Liver (tissue), 9 donors: ENCODE results near the gene CDK5R2. TPM values are rescaled to one million over a fixed set of nuclear protein-coding genes. Genes with fewer than 3 reads are reported as not detected.

ENCODE experiments used
- DNase-seq: peaks from one replicate; pipeline ENCODE4 v3.0.0-alpha.2; 2017; ENCODE audit warnings: low spot score
- H3K27ac ChIP-seq, 2 donors: one replicate each; pipeline ENCODE4 v1.7.0; 2013; ENCODE audit warnings: inconsistent platforms in 2 of 2, low read length in 2 of 2, control low read depth in 1 of 2, low read depth in 1 of 2, mild to moderate bottlenecking in 1 of 2
- H3K27me3 ChIP-seq, 4 donors: one replicate each; pipeline versions ENCODE4 v1.6.1 to v1.7.0; 2013; ENCODE audit warnings: low read length in 3 of 4, inconsistent platforms in 1 of 4, mild to moderate bottlenecking in 1 of 4, moderate library complexity in 1 of 4; ENCODE audit not compliant: control insufficient read depth in 4 of 4, insufficient read depth in 4 of 4
- H3K36me3 ChIP-seq, 4 donors: one replicate each; pipeline versions ENCODE4 v1.6.1 to v1.7.0; 2013; ENCODE audit warnings: low read length in 3 of 4, mild to moderate bottlenecking in 3 of 4, low read depth in 1 of 4, moderate library complexity in 1 of 4; ENCODE audit not compliant: control insufficient read depth in 4 of 4, insufficient read depth in 3 of 4
- H3K4me1 ChIP-seq, 4 donors: one replicate each; pipeline versions ENCODE4 v1.6.1 to v1.7.0; 2013; ENCODE audit warnings: low read length in 3 of 4, mild to moderate bottlenecking in 3 of 4, moderate library complexity in 1 of 4; ENCODE audit not compliant: control insufficient read depth in 4 of 4, insufficient read depth in 4 of 4
- H3K4me3 ChIP-seq, 3 donors: one replicate each; pipeline versions ENCODE4 v1.6.1 to v1.7.0; 2013; ENCODE audit warnings: low read length in 3 of 3, control low read depth in 1 of 3, low read depth in 1 of 3, mild to moderate bottlenecking in 1 of 3
- H3K9ac ChIP-seq, 2 donors: one replicate each; pipeline ENCODE4 v1.7.0; 2013; ENCODE audit warnings: low read length in 2 of 2, mild to moderate bottlenecking in 2 of 2, moderate library complexity in 2 of 2, control low read depth in 1 of 2, low read depth in 1 of 2
- H3K9me3 ChIP-seq, 4 donors: one replicate each; pipeline versions ENCODE4 v1.6.1 to v1.7.0; 2013; ENCODE audit warnings: low read length in 3 of 4; ENCODE audit not compliant: control insufficient read depth in 4 of 4
- ATF3 ChIP-seq: IDR thresholded peaks from 2 replicates; pipeline ENCODE4 v1.6.1; 2016; ENCODE audit warnings: antibody characterized with exemption
- CTCF ChIP-seq: fragments of 150-350 bp; IDR thresholded peaks from 2 replicates; pipeline ENCODE4 v1.5.1; 2017; ENCODE audit warnings: improper control_type of control experiment, low read depth, low read length; ENCODE audit not compliant: missing input control
- EGR1 ChIP-seq, 2 donors: IDR thresholded peaks; 2 replicates each; pipeline ENCODE4 v1.6.1; 2016 to 2018; ENCODE audit warnings: antibody characterized with exemption in 2 of 2, low read depth in 2 of 2
- FOXA1 ChIP-seq: IDR thresholded peaks from 2 replicates; pipeline ENCODE4 v1.6.1; 2016; ENCODE audit warnings: antibody characterized with exemption
- GABPA ChIP-seq, 2 donors: IDR thresholded peaks in 1 of 2; conservative IDR thresholded peaks in 1 of 2; 2 replicates each; pipeline ENCODE4 v1.6.1; 2016; ENCODE audit warnings: antibody characterized with exemption in 2 of 2, mild to moderate bottlenecking in 1 of 2, moderate library complexity in 1 of 2
- HNF4A ChIP-seq, 2 donors: conservative IDR thresholded peaks; 2 replicates each; pipeline ENCODE4 v1.6.1; 2016; ENCODE audit warnings: antibody characterized with exemption in 2 of 2, mild to moderate bottlenecking in 2 of 2
- MAX ChIP-seq: IDR thresholded peaks from 2 replicates; pipeline ENCODE4 v1.6.1; 2016; ENCODE audit warnings: antibody characterized with exemption
- NR2F2 ChIP-seq: IDR thresholded peaks from 2 replicates; pipeline ENCODE4 v1.6.1; 2016; ENCODE audit warnings: antibody characterized with exemption
- RAD21 ChIP-seq, 2 donors: IDR thresholded peaks; 2 replicates each; pipeline ENCODE4 v1.6.1; 2016; ENCODE audit warnings: antibody characterized with exemption in 2 of 2, mild to moderate bottlenecking in 2 of 2
- REST ChIP-seq: IDR thresholded peaks from 2 replicates; pipeline ENCODE4 v1.6.1; 2016; ENCODE audit warnings: antibody characterized with exemption, mild to moderate bottlenecking
- RXRA ChIP-seq, 2 donors: IDR thresholded peaks; 2 replicates each; pipeline ENCODE4 v1.6.1; 2017 to 2018; ENCODE audit warnings: antibody characterized with exemption in 2 of 2, mild to moderate bottlenecking in 1 of 2
- SP1 ChIP-seq: IDR thresholded peaks from 2 replicates; pipeline ENCODE4 v1.6.1; 2018; ENCODE audit warnings: antibody characterized with exemption, mild to moderate bottlenecking
- TAF1 ChIP-seq: conservative IDR thresholded peaks from 2 replicates; pipeline ENCODE4 v1.6.1; 2016; ENCODE audit warnings: antibody characterized with exemption, mild to moderate bottlenecking
- ZBTB33 ChIP-seq: IDR thresholded peaks from 2 replicates; pipeline ENCODE4 v1.6.1; 2016; ENCODE audit warnings: antibody characterized with exemption
- WGBS: extraction: QIAGEN DNeasy Blood & Tissue Kit; methylation state at CpG from one replicate; pipeline ENCODE4 v1.1.7; 2013; 5-methylcytosine and 5-hydroxymethylcytosine counted together
- polyA plus RNA-seq, 2 donors: library from polyadenylated mRNA; stranded (reverse) in 1 of 2; unstranded in 1 of 2; fragments of 200-250 nt in 1 of 2; fragments of >200 nt in 1 of 2; fragmentation: Nextera tagmentation in 1 of 2; extraction: Ambion mirVana in 1 of 2; gene quantifications; one replicate each; pipeline versions ENCODE4 v1.2.1 to v1.2.3, GENCODE V29; 2013 to 2015
- total RNA-seq, 2 donors: library from RNA; depleted of rRNA; stranded (reverse); fragments of >200 nt; gene quantifications; one replicate each; pipeline ENCODE4 v1.2.3, GENCODE V29; 2014
- donor health status: healthy.
- donor health status: healthy.
- donor health status: healthy.
- donor health status: healthy.
- donor health status: healthy.

CDK5R2 gene
- not detected for total RNA-seq
- not detected for polyA plus RNA-seq

GRCh38 chr2:218959141-218959731, at the start of gene CDK5R2:
Gene CDK5R2, plus strand, starts transcription at chr2:218959666. Its CDS starts 155 bp downstream, at chr2:218959821.
- peak within 1 kb of the TSS in 1 of 3 donors; percentile 40 for H3K4me3 ChIP-seq
- peaks cover 0 to 12% (median 5%) of the 10 kb centered on the region in 4 donors for H3K4me1 ChIP-seq
- no peak within 1 kb of the TSS for H3K27ac ChIP-seq
- TF ChIP-seq ZBTB33 (no peak), RAD21 (IDR thresholded peaks at IDR 0.05) (no peak), ATF3 (no peak)
- H3K36me3 ChIP-seq = no peaks in the 10 kb centered on the region
- H3K9ac ChIP-seq = no peak within 1 kb of the TSS
- WGBS = 4% methylated on average over 37 of the region's 37 CpGs
- peaks cover 6 to 14% (median 9%) of the 10 kb centered on the region in 4 donors for H3K27me3 ChIP-seq
- no peaks in the 10 kb centered on the region for H3K9me3 ChIP-seq
- peak; percentile 65 for DNase-seq

GRCh38 chr2:218910741-218911140, 48.7 kb upstream of the CDK5R2 start:
- Histone ChIP-seq H3K9ac (no peak overlapping the region), H3K9me3 (no peaks in the 10 kb centered on the region), H3K27ac (no peak overlapping the region), H3K27me3 (no peaks in the 10 kb centered on the region), H3K4me3 (no peak overlapping the region), H3K36me3 (no peaks in the 10 kb centered on the region), H3K4me1 (peaks cover 3 to 11% (median 6%) of the 10 kb centered on the region in 4 donors)
- DNase-seq = no peak
- 93% methylated on average over 6 of the region's 6 CpGs for WGBS
- TF ChIP-seq EGR1 (IDR thresholded peaks at IDR 0.05; ENCODE audit: low read depth in 2 of 2) = no peak
- no peak for TF ChIP-seq REST
- TF ChIP-seq HNF4A (conservative IDR thresholded peaks at IDR 0.05) = no peak
- TF ChIP-seq CTCF = no peak
- TF ChIP-seq SP1 = no peak

GRCh38 chr2:218920504-218920903, 39.0 kb upstream of the CDK5R2 start:
- peaks cover 0 to 3% (median 0%) of the 10 kb centered on the region in 4 donors for H3K9me3 ChIP-seq
- DNase-seq = no peak
- H3K4me1 ChIP-seq = no peaks in the 10 kb centered on the region
- peaks cover 0 to 5% (median 1%) of the 10 kb centered on the region in 4 donors for H3K27me3 ChIP-seq
- H3K36me3 ChIP-seq = no peaks in the 10 kb centered on the region
- no peak overlapping the region for H3K27ac ChIP-seq
- no peak overlapping the region for H3K9ac ChIP-seq
- WGBS = 93% methylated on average over 1 of the region's 1 CpG
- H3K4me3 ChIP-seq = no peak overlapping the region
- TF ChIP-seq MAX = no peak
- no peak for TF ChIP-seq ZBTB33
- no peak for TF ChIP-seq CTCF
- no peak for TF ChIP-seq TAF1
- no peak for TF ChIP-seq NR2F2
- TF ChIP-seq RXRA (IDR thresholded peaks at IDR 0.05) = no peak
- TF ChIP-seq FOXA1 = no peak
- no peak for TF ChIP-seq GABPA (IDR thresholded peaks at IDR 0.05 in 1 of 2, conservative IDR thresholded peaks at IDR 0.05 in 1 of 2)
- TF ChIP-seq RAD21 (IDR thresholded peaks at IDR 0.05) = no peak
